CD1c-positive myeloid dendritic cell (primary cell): ENCODE data around the gene SPOP.

Source experiments
- DNase-seq: peaks from one replicate; pipeline ENCODE4 v3.0.0-alpha.2; 2016; ENCODE audit errors: extremely low spot score

SPOP gene

GRCh38 chr17:49585422-49586027 lies 92.4 kb downstream of the SPOP start:
- no peak for DNase-seq

GRCh38 chr17:49583889-49584288 lies 94.0 kb downstream of the SPOP start:
- DNase-seq = no peak

GRCh38 chr17:49583226-49583625 lies 94.7 kb downstream of the SPOP start:
- no peak for DNase-seq

- DNase-seq = no peak
These were observed 95.1 kb downstream of the SPOP start for GRCh38 chr17:49582789-49583188.

GRCh38 chr17:49582055-49582722 lies 95.7 kb downstream of the SPOP start:
- no peak for DNase-seq

GRCh38 chr17:49581648-49581998 lies 96.3 kb downstream of the SPOP start:
- DNase-seq = no peak

GRCh38 chr17:49580981-49581647 lies 96.8 kb downstream of the SPOP start:
- DNase-seq = no peak

GRCh38 chr17:49580055-49580721 lies 97.7 kb downstream of the SPOP start:
- no peak for DNase-seq

- DNase-seq = no peak
These were observed 98.4 kb downstream of the SPOP start for GRCh38 chr17:49579522-49579921.

GRCh38 chr17:49578952-49579500 lies 98.9 kb downstream of the SPOP start:
- DNase-seq = no peak

- DNase-seq = no peak
These were observed 99.5 kb downstream of the SPOP start for GRCh38 chr17:49578414-49578813.

- DNase-seq = no peak
These were observed 99.9 kb downstream of the SPOP start for GRCh38 chr17:49577963-49578362.

- no peak for DNase-seq
These were observed 100.3 kb downstream of the SPOP start for GRCh38 chr17:49577650-49577934.

GRCh38 chr17:49576917-49577649 lies 100.8 kb downstream of the SPOP start:
- DNase-seq = no peak

- no peak for DNase-seq
These were observed 101.6 kb downstream of the SPOP start for GRCh38 chr17:49576088-49576916.

- peak; percentile 77 for DNase-seq
These were observed 102.2 kb downstream of the SPOP start, which contains the start of gene NXPH3 for GRCh38 chr17:49575679-49576087. Gene NXPH3 (plus strand): TSS chr17:49575871. CDS start chr17:49576220, 349 bp downstream.

- no peak for DNase-seq
These were observed 102.8 kb downstream of the SPOP start for GRCh38 chr17:49574945-49575678.

GRCh38 chr17:49574323-49574781 lies 103.5 kb downstream of the SPOP start:
- no peak for DNase-seq

- peak; percentile 53 for DNase-seq
These were observed 104.2 kb downstream of the SPOP start for GRCh38 chr17:49573510-49574322.
